ENCODE data around the gene ZNF345. TPM values are rescaled to one million over a fixed set of nuclear protein-coding genes. Genes with fewer than 3 reads are reported as not detected.

ZNF345 gene
- total and polyA plus RNA-seq, 2 experiments from 2014 or later, result 5.5 to 5.7 TPM

DNA sequence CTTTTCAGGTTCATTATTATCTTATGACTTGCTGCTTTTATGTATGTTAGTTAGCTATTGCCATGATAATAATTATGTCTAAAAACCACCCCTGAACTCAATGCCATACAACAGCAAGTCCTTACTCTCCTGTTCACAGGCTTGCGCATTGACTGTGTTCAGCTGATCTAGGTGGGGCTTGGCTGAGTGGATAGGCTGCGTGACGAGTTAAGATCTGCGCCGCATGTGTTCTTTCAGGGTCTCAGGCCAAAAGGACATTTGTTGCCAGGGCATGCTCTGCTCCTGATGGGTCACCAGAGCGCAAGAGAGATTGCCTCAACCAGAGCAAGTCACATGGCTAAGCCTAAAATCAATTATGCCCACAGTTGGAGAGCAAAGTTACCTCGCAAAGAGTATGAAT lies 66.3 kb downstream of the ZNF345 start:
- no peaks in the 10 kb centered on the region for H3K27me3 ChIP-seq (ENCODE audit: insufficient read depth)
- no peaks in the 10 kb centered on the region for H4K20me1 ChIP-seq (replicated peaks; ENCODE audit: insufficient read depth)
- ATAC-seq, result no peak
- no peak overlapping the region for H3K27ac ChIP-seq (ENCODE audit: low read depth)
- TF ChIP-seq, protein P1, sequence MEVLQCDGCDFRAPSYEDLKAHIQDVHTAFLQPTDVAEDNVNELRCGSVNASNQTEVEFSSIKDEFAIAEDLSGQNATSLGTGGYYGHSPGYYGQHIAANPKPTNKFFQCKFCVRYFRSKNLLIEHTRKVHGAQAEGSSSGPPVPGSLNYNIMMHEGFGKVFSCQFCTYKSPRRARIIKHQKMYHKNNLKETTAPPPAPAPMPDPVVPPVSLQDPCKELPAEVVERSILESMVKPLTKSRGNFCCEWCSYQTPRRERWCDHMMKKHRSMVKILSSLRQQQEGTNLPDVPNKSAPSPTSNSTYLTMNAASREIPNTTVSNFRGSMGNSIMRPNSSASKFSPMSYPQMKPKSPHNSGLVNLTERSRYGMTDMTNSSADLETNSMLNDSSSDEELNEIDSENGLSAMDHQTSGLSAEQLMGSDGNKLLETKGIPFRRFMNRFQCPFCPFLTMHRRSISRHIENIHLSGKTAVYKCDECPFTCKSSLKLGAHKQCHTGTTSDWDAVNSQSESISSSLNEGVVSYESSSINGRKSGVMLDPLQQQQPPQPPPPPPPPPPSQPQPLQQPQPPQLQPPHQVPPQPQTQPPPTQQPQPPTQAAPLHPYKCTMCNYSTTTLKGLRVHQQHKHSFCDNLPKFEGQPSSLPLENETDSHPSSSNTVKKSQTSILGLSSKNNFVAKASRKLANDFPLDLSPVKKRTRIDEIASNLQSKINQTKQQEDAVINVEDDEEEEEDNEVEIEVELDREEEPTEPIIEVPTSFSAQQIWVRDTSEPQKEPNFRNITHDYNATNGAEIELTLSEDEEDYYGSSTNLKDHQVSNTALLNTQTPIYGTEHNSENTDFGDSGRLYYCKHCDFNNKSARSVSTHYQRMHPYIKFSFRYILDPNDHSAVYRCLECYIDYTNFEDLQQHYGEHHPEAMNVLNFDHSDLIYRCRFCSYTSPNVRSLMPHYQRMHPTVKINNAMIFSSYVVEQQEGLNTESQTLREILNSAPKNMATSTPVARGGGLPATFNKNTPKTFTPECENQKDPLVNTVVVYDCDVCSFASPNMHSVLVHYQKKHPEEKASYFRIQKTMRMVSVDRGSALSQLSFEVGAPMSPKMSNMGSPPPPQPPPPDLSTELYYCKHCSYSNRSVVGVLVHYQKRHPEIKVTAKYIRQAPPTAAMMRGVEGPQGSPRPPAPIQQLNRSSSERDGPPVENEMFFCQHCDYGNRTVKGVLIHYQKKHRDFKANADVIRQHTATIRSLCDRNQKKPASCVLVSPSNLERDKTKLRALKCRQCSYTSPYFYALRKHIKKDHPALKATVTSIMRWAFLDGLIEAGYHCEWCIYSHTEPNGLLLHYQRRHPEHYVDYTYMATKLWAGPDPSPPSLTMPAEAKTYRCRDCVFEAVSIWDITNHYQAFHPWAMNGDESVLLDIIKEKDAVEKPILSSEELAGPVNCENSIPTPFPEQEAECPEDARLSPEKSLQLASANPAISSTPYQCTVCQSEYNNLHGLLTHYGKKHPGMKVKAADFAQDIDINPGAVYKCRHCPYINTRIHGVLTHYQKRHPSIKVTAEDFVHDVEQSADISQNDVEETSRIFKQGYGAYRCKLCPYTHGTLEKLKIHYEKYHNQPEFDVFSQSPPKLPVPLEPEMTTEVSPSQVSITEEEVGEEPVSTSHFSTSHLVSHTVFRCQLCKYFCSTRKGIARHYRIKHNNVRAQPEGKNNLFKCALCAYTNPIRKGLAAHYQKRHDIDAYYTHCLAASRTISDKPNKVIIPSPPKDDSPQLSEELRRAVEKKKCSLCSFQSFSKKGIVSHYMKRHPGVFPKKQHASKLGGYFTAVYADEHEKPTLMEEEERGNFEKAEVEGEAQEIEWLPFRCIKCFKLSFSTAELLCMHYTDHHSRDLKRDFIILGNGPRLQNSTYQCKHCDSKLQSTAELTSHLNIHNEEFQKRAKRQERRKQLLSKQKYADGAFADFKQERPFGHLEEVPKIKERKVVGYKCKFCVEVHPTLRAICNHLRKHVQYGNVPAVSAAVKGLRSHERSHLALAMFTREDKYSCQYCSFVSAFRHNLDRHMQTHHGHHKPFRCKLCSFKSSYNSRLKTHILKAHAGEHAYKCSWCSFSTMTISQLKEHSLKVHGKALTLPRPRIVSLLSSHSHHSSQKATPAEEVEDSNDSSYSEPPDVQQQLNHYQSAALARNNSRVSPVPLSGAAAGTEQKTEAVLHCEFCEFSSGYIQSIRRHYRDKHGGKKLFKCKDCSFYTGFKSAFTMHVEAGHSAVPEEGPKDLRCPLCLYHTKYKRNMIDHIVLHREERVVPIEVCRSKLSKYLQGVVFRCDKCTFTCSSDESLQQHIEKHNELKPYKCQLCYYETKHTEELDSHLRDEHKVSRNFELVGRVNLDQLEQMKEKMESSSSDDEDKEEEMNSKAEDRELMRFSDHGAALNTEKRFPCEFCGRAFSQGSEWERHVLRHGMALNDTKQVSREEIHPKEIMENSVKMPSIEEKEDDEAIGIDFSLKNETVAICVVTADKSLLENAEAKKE (CRISPR knock-in tag; IDR thresholded peaks at IDR 0.05), result no peak
- TF ChIP-seq CREB1 (CRISPR knock-in tag; IDR thresholded peaks at IDR 0.05; ENCODE audit: low read depth) (no peak), JUNB (IDR thresholded peaks at IDR 0.05; ENCODE audit: unreplicated experiment) (no peak), ZNF331 (CRISPR knock-in tag; IDR thresholded peaks at IDR 0.05; ENCODE audit: low read depth) (no peak), ZNF114 (CRISPR knock-in tag; IDR thresholded peaks at IDR 0.05) (no peak)
- TF ChIP-seq, protein P2, sequence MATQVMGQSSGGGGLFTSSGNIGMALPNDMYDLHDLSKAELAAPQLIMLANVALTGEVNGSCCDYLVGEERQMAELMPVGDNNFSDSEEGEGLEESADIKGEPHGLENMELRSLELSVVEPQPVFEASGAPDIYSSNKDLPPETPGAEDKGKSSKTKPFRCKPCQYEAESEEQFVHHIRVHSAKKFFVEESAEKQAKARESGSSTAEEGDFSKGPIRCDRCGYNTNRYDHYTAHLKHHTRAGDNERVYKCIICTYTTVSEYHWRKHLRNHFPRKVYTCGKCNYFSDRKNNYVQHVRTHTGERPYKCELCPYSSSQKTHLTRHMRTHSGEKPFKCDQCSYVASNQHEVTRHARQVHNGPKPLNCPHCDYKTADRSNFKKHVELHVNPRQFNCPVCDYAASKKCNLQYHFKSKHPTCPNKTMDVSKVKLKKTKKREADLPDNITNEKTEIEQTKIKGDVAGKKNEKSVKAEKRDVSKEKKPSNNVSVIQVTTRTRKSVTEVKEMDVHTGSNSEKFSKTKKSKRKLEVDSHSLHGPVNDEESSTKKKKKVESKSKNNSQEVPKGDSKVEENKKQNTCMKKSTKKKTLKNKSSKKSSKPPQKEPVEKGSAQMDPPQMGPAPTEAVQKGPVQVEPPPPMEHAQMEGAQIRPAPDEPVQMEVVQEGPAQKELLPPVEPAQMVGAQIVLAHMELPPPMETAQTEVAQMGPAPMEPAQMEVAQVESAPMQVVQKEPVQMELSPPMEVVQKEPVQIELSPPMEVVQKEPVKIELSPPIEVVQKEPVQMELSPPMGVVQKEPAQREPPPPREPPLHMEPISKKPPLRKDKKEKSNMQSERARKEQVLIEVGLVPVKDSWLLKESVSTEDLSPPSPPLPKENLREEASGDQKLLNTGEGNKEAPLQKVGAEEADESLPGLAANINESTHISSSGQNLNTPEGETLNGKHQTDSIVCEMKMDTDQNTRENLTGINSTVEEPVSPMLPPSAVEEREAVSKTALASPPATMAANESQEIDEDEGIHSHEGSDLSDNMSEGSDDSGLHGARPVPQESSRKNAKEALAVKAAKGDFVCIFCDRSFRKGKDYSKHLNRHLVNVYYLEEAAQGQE (IDR thresholded peaks at IDR 0.05; ENCODE audit: unreplicated experiment), result no peak
- TF ChIP-seq, protein P3, sequence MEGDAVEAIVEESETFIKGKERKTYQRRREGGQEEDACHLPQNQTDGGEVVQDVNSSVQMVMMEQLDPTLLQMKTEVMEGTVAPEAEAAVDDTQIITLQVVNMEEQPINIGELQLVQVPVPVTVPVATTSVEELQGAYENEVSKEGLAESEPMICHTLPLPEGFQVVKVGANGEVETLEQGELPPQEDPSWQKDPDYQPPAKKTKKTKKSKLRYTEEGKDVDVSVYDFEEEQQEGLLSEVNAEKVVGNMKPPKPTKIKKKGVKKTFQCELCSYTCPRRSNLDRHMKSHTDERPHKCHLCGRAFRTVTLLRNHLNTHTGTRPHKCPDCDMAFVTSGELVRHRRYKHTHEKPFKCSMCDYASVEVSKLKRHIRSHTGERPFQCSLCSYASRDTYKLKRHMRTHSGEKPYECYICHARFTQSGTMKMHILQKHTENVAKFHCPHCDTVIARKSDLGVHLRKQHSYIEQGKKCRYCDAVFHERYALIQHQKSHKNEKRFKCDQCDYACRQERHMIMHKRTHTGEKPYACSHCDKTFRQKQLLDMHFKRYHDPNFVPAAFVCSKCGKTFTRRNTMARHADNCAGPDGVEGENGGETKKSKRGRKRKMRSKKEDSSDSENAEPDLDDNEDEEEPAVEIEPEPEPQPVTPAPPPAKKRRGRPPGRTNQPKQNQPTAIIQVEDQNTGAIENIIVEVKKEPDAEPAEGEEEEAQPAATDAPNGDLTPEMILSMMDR (conservative IDR thresholded peaks at IDR 0.05; ENCODE audit: low read depth in 2 of 2), result no peak
- peak overlapping the region; percentile 99 for H2AFZ ChIP-seq
- peak overlapping the region; percentile 86 for H3K4me3 ChIP-seq
- H3K79me2 ChIP-seq (replicated peaks; ENCODE audit: insufficient read depth), result no peaks in the 10 kb centered on the region
- H3K27me3 Mint-ChIP-seq (ENCODE audit: insufficient read depth, low read depth, poor library complexity), result no peaks in the 10 kb centered on the region
- no peaks in the 10 kb centered on the region for H3K36me3 ChIP-seq (ENCODE audit: insufficient read depth)
- H3K9me3 Mint-ChIP-seq, result peaks cover 43% of the 10 kb centered on the region
- H3K4me1 Mint-ChIP-seq, result peaks cover 10% of the 10 kb centered on the region
- peaks cover 62% of the 10 kb centered on the region for H3K36me3 Mint-ChIP-seq (ENCODE audit: low read depth)
- H3K4me1 ChIP-seq (ENCODE audit: insufficient read depth), result no peaks in the 10 kb centered on the region
- H3K4me3 Mint-ChIP-seq, result peak overlapping the region; percentile 92
- H3K9me2 ChIP-seq (ENCODE audit: insufficient read depth), result 0 out of 2 replicates have a peak, but pooled peaks cover 2% of the 10 kb centered on the region
- H3K4me2 ChIP-seq, result peak overlapping the region; percentile 94
- no peak overlapping the region; the same call in 1 of the 2 replicates for H3K27ac Mint-ChIP-seq
- peak; percentile 20 for DNase-seq (ENCODE audit: low spot score)
- no peaks in the 10 kb centered on the region for H3F3A ChIP-seq (replicated peaks; ENCODE audit: low read depth)

Data from GM23338 (cell line).